ENCODE results near the gene MAN1A1. TPM values are rescaled to one million over a fixed set of nuclear protein-coding genes. Genes with fewer than 3 reads are reported as not detected.

Gene MAN1A1
- total and polyA plus RNA-seq, 2 of the 4 experiments (the other 2 are of a cell fraction) = 5.9 to 6.4 TPM

DNA sequence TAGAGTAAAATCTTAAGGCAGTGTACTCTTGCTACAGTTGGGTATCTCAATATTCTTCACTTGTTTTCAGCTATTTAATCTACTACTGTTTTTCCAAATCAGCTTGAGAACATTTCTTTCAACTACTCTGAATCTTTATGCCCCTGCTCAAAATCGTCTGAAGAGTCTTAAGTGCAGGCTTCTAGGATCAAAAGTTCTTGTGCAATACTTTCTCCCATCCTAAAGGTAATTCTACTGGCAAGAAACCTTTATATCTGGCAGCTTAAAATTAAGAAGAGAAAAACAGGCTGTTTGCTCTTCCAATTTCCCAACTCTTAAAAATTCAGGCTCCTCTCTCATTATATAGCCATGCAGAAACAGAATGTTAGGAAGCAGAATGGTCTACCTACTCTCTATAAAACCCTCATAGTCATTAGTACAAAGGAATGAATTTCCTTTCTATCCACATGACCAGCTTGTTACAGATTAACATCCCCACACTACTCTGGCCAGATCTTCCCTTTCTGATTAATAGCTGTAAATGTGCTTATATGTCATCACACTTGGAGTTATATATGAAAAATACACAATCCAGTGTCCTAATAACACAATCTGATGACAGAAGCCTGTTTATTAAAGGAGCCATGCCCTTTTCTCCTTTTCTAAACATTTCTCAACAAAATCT is 148.9 kb downstream of the MAN1A1 start:
- H2BK20ac ChIP-seq (ENCODE audit: low read depth, low read length) = no peak overlapping the region
- no peak overlapping the region for H3K4ac ChIP-seq (ENCODE audit: low read depth, low read length)
- no peaks in the 10 kb centered on the region for H3K9me1 ChIP-seq (ENCODE audit: insufficient read depth, low read length)
- no peak overlapping the region for H4K8ac ChIP-seq (ENCODE audit: low read depth in 2 of 2, low read length in 2 of 2)
- peaks cover 7% of the 10 kb centered on the region; the same call in 1 of the 2 replicates for H3K36me3 ChIP-seq (ENCODE audit: control insufficient read depth, insufficient read depth, low read length)
- no peak overlapping the region for H3K9ac ChIP-seq (ENCODE audit: low read depth, low read length)
- H2BK120ac ChIP-seq (ENCODE audit: low read depth, low read length) = no peak overlapping the region
- H3K27ac ChIP-seq (ENCODE audit: insufficient read depth, low read length) = no peak overlapping the region
- no peaks in the 10 kb centered on the region for H3K9me3 ChIP-seq (ENCODE audit: control insufficient read depth, insufficient read depth, low read length)
- no TSS peak for BruUV-seq (replicated peaks)
- CTCF ChIA-PET = interaction anchor here (0.8 to 1.8 kb wide), 2 partner anchors 18 to 52 kb away, joined by 4 to 5 read pairs; no protein-coding TSS in a partner anchor
- DNase-seq (no peak), ATAC-seq (ENCODE audit: low read depth) (no peak)
- no peak overlapping the region for H3K4me2 ChIP-seq (ENCODE audit: low read depth, low read length)
- no peak overlapping the region for H2AFZ ChIP-seq (replicated peaks; ENCODE audit: low read length, poor library complexity)
- no peaks in the 10 kb centered on the region for H3K4me1 ChIP-seq (ENCODE audit: control insufficient read depth, insufficient read depth, low read length)
- dilution Hi-C loops (cut with HindIII; ENCODE audit: low sequenced_read_pairs, unreplicated experiment) (no loop called here), intact Hi-C loops (cut with micrococcal nuclease) (no loop called here), in situ Hi-C loops (cut with MboI; ENCODE audit: low sequenced_read_pairs) (no loop called here)
- POLR2A ChIA-PET (ENCODE audit: unreplicated experiment) = no interaction called here
- no peak overlapping the region for H3K18ac ChIP-seq (ENCODE audit: low read depth, low read length)
- H3K79me1 ChIP-seq (ENCODE audit: low read depth in 1 of 2, low read length in 2 of 2) = no peaks in the 10 kb centered on the region
- H3K14ac ChIP-seq (replicated peaks; ENCODE audit: low read depth, low read length) = no peak overlapping the region
- H3K4me3 ChIP-seq (ENCODE audit: insufficient read depth, low read depth, low read length) = no peak overlapping the region
- no peaks in the 10 kb centered on the region for H4K20me1 ChIP-seq (ENCODE audit: insufficient read depth, low read length)
- no peak overlapping the region for H3K23ac ChIP-seq (ENCODE audit: low read depth, low read length)
- H4K5ac ChIP-seq (ENCODE audit: low read depth, low read length) = no peak overlapping the region
- no peak overlapping the region for H4K91ac ChIP-seq (ENCODE audit: insufficient read depth, low read depth, low read length)
- H2AK5ac ChIP-seq (ENCODE audit: low read depth, low read length) = no peak overlapping the region
- WGBS, 2 experiments (ENCODE audit: extremely low coverage in 2 of 2, insufficient read length in 1 of 2) = no CpG with 5 or more reads among the region's 1 CpG
- H2BK15ac ChIP-seq (ENCODE audit: low read depth, low read length) = no peak overlapping the region
- TF ChIP-seq RAD21 (IDR thresholded peaks at IDR 0.05; ENCODE audit: low read length) (no peak), SMC3 (IDR thresholded peaks at IDR 0.05; ENCODE audit: low read depth, low read length) (no peak), NFE2L2 (IDR thresholded peaks at IDR 0.05; ENCODE audit: low read depth, low read length) (no peak), CEBPB (IDR thresholded peaks at IDR 0.05; ENCODE audit: low read depth, low read length) (no peak), CHD1 (IDR thresholded peaks at IDR 0.05; ENCODE audit: low read depth, low read length) (no peak), USF2 (IDR thresholded peaks at IDR 0.05; ENCODE audit: low read depth, low read length) (no peak), MXI1 (IDR thresholded peaks at IDR 0.05; ENCODE audit: borderline replicate concordance, low read depth, low read length) (no peak), BHLHE40 (IDR thresholded peaks at IDR 0.05; ENCODE audit: low read depth, low read length) (no peak), FOS (IDR thresholded peaks at IDR 0.05; ENCODE audit: low read depth, low read length) (no peak)
- H3K56ac ChIP-seq (ENCODE audit: extremely low read depth, insufficient read depth, low read length) = no peak overlapping the region
- H2BK5ac ChIP-seq (ENCODE audit: low read depth, low read length, poor library complexity, severe bottlenecking) = no peak overlapping the region
- no peaks in the 10 kb centered on the region for H3K27me3 ChIP-seq (ENCODE audit: control insufficient read depth, insufficient read depth, low read length)
- H2AK9ac ChIP-seq (replicated peaks; ENCODE audit: low read depth, low read length, poor library complexity) = no peak overlapping the region
